IMR-90 (cell line): ENCODE results near the gene PCK1. TPM values are rescaled to one million over a fixed set of nuclear protein-coding genes. Genes with fewer than 3 reads are reported as not detected.

Experiments used
- ATAC-seq: fragments of 200-7000 bp; cut with Tn5 transposase; 2 replicates; pipeline ENCODE4 v1.9.1; 2020; ENCODE audit warnings: low read depth, mild to moderate bottlenecking, moderate library complexity
- BruUV-seq: library from RNA; stranded (reverse); fragments of 400-500 nt; replicated peaks from 2 replicates; lab custom pipeline; 2021; lab: Mats Ljungman, UMichigan
- CTCF ChIA-PET: fragments of 300-600 bp; formaldehyde crosslinking; extraction: SDS; loops from one replicate; lab custom pipeline; 2021; ENCODE audit warnings: antibody characterized with exemption; lab: Yijun Ruan, JAX
- POLR2A ChIA-PET: fragments of 300-600 bp; sonication (Branson Sonifier 250); formaldehyde crosslinking; loops from one replicate; lab custom pipeline; 2022; ENCODE audit warnings: antibody characterized with exemption; ENCODE audit not compliant: unreplicated experiment; lab: Charles Lee
- DNase-seq: peaks from one replicate; pipeline ENCODE4 v3.0.0; 2013
- H2AFZ ChIP-seq: replicated peaks from 2 replicates; pipeline ENCODE3; 2013; ENCODE audit warnings: low read length, mild to moderate bottlenecking; ENCODE audit not compliant: poor library complexity
- H2AK5ac ChIP-seq: 2 replicates; pipeline ENCODE4 v1.6.1; 2013; ENCODE audit warnings: low read depth, low read length, inconsistent platforms
- H2AK9ac ChIP-seq: replicated peaks from 2 replicates; pipeline ENCODE3; 2013; ENCODE audit warnings: mild to moderate bottlenecking, low read depth, low read length, moderate library complexity; ENCODE audit not compliant: poor library complexity
- H2BK120ac ChIP-seq: 2 replicates; pipeline ENCODE4 v1.6.1; 2013; ENCODE audit warnings: low read depth, low read length, inconsistent platforms
- H2BK15ac ChIP-seq: 3 replicates; pipeline ENCODE4 v1.6.1; 2013; ENCODE audit warnings: low read depth, low read length, inconsistent platforms
- H2BK20ac ChIP-seq: 2 replicates; pipeline ENCODE4 v1.6.1; 2013; ENCODE audit warnings: low read depth, mild to moderate bottlenecking, inconsistent platforms, low read length, moderate library complexity
- H2BK5ac ChIP-seq: 2 replicates; pipeline ENCODE4 v1.6.1; 2013; ENCODE audit warnings: mild to moderate bottlenecking, low read depth, low read length, inconsistent platforms; ENCODE audit not compliant: poor library complexity, severe bottlenecking
- H3K14ac ChIP-seq: replicated peaks from 2 replicates; pipeline ENCODE4 v1.6.1; 2013; ENCODE audit warnings: low read depth, low read length, inconsistent platforms
- H3K18ac ChIP-seq: 2 replicates; pipeline ENCODE4 v1.6.1; 2013; ENCODE audit warnings: low read depth, low read length, control low read depth
- H3K23ac ChIP-seq: 2 replicates; pipeline ENCODE4 v1.6.1; 2013; ENCODE audit warnings: low read depth, low read length, inconsistent platforms
- H3K27ac ChIP-seq: 2 replicates; pipeline ENCODE4 v1.5.1; 2013; ENCODE audit warnings: mild to moderate bottlenecking, control low read depth, low read length; ENCODE audit not compliant: insufficient read depth
- H3K27me3 ChIP-seq: 2 replicates; pipeline ENCODE4 v1.6.1; 2013; ENCODE audit warnings: low read length; ENCODE audit not compliant: control insufficient read depth, insufficient read depth
- H3K36me3 ChIP-seq: 2 replicates; pipeline ENCODE4 v1.6.1; 2013; ENCODE audit warnings: low read length, mixed read lengths; ENCODE audit not compliant: control insufficient read depth, insufficient read depth
- H3K4ac ChIP-seq: 2 replicates; pipeline ENCODE4 v1.6.1; 2013; ENCODE audit warnings: low read depth, low read length, inconsistent platforms
- H3K4me1 ChIP-seq: 2 replicates; pipeline ENCODE4 v1.6.1; 2013; ENCODE audit warnings: low read length, mixed read lengths; ENCODE audit not compliant: control insufficient read depth, insufficient read depth
- H3K4me2 ChIP-seq: 2 replicates; pipeline ENCODE4 v1.6.1; 2013; ENCODE audit warnings: low read depth, mild to moderate bottlenecking, control low read depth, low read length, moderate library complexity
- H3K4me3 ChIP-seq: 2 replicates; pipeline ENCODE4 v1.5.1; 2013; ENCODE audit warnings: low read depth, mild to moderate bottlenecking, control low read depth, low read length, moderate library complexity; ENCODE audit not compliant: insufficient read depth
- H3K56ac ChIP-seq: 2 replicates; pipeline ENCODE4 v1.6.1; 2013; ENCODE audit warnings: low read length, inconsistent platforms; ENCODE audit not compliant: insufficient read depth; ENCODE audit errors: extremely low read depth
- H3K79me1 ChIP-seq, 2 experiments: 2 replicates each; pipeline ENCODE4 v1.6.1; 2013; ENCODE audit warnings: low read length in 2 of 2, inconsistent platforms in 1 of 2, low read depth in 1 of 2
- H3K9ac ChIP-seq: 2 replicates; pipeline ENCODE4 v1.6.1; 2013; ENCODE audit warnings: low read depth, low read length, control low read depth
- H3K9me1 ChIP-seq: 2 replicates; pipeline ENCODE4 v1.6.1; 2013; ENCODE audit warnings: low read length, inconsistent platforms; ENCODE audit not compliant: insufficient read depth
- H3K9me3 ChIP-seq: 2 replicates; pipeline ENCODE4 v1.6.1; 2013; ENCODE audit warnings: low read length; ENCODE audit not compliant: control insufficient read depth, insufficient read depth
- H4K20me1 ChIP-seq: 2 replicates; pipeline ENCODE4 v1.6.1; 2013; ENCODE audit warnings: low read length, inconsistent platforms; ENCODE audit not compliant: insufficient read depth
- H4K5ac ChIP-seq: 2 replicates; pipeline ENCODE4 v1.6.1; 2013; ENCODE audit warnings: mild to moderate bottlenecking, low read depth, low read length, control low read depth
- H4K8ac ChIP-seq, 2 experiments: 2 replicates each; pipeline ENCODE4 v1.6.1; 2013; ENCODE audit warnings: low read depth in 2 of 2, low read length in 2 of 2, control low read depth in 1 of 2, inconsistent platforms in 1 of 2
- H4K91ac ChIP-seq: 2 replicates; pipeline ENCODE4 v1.6.1; 2013; ENCODE audit warnings: low read depth, low read length, inconsistent platforms; ENCODE audit not compliant: insufficient read depth
- CHD1 ChIP-seq: IDR thresholded peaks from 2 replicates; pipeline ENCODE4 v1.6.1; 2012; ENCODE audit warnings: low read depth, low read length, improper control_type of control experiment
- MAZ ChIP-seq: IDR thresholded peaks from 2 replicates; pipeline ENCODE4 v1.6.1; 2012; ENCODE audit warnings: low read depth, mild to moderate bottlenecking, low read length, improper control_type of control experiment, moderate library complexity, borderline replicate concordance
- RCOR1 ChIP-seq: IDR thresholded peaks from 2 replicates; pipeline ENCODE4 v1.6.1; 2012; ENCODE audit warnings: mild to moderate bottlenecking, low read length, improper control_type of control experiment; ENCODE audit not compliant: insufficient replicate concordance
- RFX5 ChIP-seq: IDR thresholded peaks from 2 replicates; pipeline ENCODE4 v1.8.0; 2012; ENCODE audit warnings: low read depth, mild to moderate bottlenecking, low read length, moderate library complexity
- SMC3 ChIP-seq: fragments of 150-350 bp; IDR thresholded peaks from 2 replicates; pipeline ENCODE4 v1.6.1; 2016; ENCODE audit warnings: low read depth, mild to moderate bottlenecking, antibody characterized with exemption, low read length, moderate library complexity
- WGBS, 2 experiments: methylation state at CpG; one replicate each; pipeline versions ENCODE4 v1.1.5 to v1.1.7; 2013; ENCODE audit warnings: missing lambda C conversion rate in 2 of 2; ENCODE audit not compliant: insufficient read length in 1 of 2; ENCODE audit errors: extremely low coverage in 2 of 2; 5-methylcytosine and 5-hydroxymethylcytosine counted together
- dilution Hi-C: fragments of 300-500 bp; cut with HindIII; formaldehyde crosslinking; loops from one replicate; pipeline ENCODE4 v1.14.3; 2018; ENCODE audit warnings: low sequenced_read_pairs; ENCODE audit not compliant: unreplicated experiment
- in situ Hi-C: fragments of 300-500 bp; cut with MboI; formaldehyde crosslinking; loops from 3 replicates; pipeline ENCODE4 v1.14.3; 2019; ENCODE audit warnings: low sequenced_read_pairs, inconsistent platforms, mixed read lengths
- intact Hi-C: fragments of 100-400 bp; cut with micrococcal nuclease; formaldehyde crosslinking; loops from 2 replicates; pipeline ENCODE4 v1.10.0; 2022
- polyA plus RNA-seq, 3 experiments: library from polyadenylated mRNA; depleted of rRNA; stranded (reverse); fragments of >200 nt; gene quantifications; 2 replicates each; pipeline ENCODE4 v1.2.3, GENCODE V29; 2012; ENCODE audit warnings: low replicate concordance in 1 of 3
- total RNA-seq: library from RNA; depleted of rRNA; stranded (reverse); fragments of >200 nt; gene quantifications from 2 replicates; pipeline ENCODE4 v1.2.3, GENCODE V29; 2012

PCK1 gene
- total and polyA plus RNA-seq, 2 of the 4 experiments (the other 2 are of a cell fraction) = not detected

GRCh38 chr20:57591289-57592229, 30.6 kb downstream of the PCK1 start:
- no peak overlapping the region for H4K5ac ChIP-seq
- H4K8ac ChIP-seq = no peak overlapping the region
- H3K27me3 ChIP-seq = peaks cover 4% of the 10 kb centered on the region; the same call in 1 of the 2 replicates
- H3K56ac ChIP-seq = no peak overlapping the region
- no peak overlapping the region for H3K14ac ChIP-seq
- CTCF ChIA-PET = no interaction called here
- no peak overlapping the region for H2BK20ac ChIP-seq
- H3K4ac ChIP-seq = no peak overlapping the region
- POLR2A ChIA-PET = no interaction called here
- peaks cover 2% of the 10 kb centered on the region; the same call in 1 of the 2 replicates for H3K9me3 ChIP-seq
- BruUV-seq = no TSS peak
- no peak overlapping the region for H3K9ac ChIP-seq
- H3K36me3 ChIP-seq = no peaks in the 10 kb centered on the region
- H3K4me1 ChIP-seq = no peaks in the 10 kb centered on the region
- no peak overlapping the region for H2BK120ac ChIP-seq
- H2AK5ac ChIP-seq = no peak overlapping the region
- H4K91ac ChIP-seq = no peak overlapping the region
- no peak overlapping the region for H3K23ac ChIP-seq
- DNase-seq (no peak), ATAC-seq (no peak)
- no peak overlapping the region for H2AK9ac ChIP-seq
- no peak overlapping the region for H2BK5ac ChIP-seq
- dilution Hi-C loops = no loop called here
- H3K18ac ChIP-seq = no peak overlapping the region
- H3K27ac ChIP-seq = no peak overlapping the region
- H3K9me1 ChIP-seq = no peaks in the 10 kb centered on the region
- no peaks in the 10 kb centered on the region for H4K20me1 ChIP-seq
- TF ChIP-seq RCOR1 (no peak), SMC3 (no peak), RFX5 (no peak), CHD1 (no peak), MAZ (no peak)
- H3K79me1 ChIP-seq = no peaks in the 10 kb centered on the region
- H3K4me2 ChIP-seq = no peak overlapping the region
- 75% methylated on average over 8 of the region's 15 CpGs; no CpG with 5 or more reads in 1 of the 2 experiments for WGBS, 2 experiments
- in situ Hi-C loops = loop anchor here (5.0 to 10.0 kb wide), 3 partner anchors 79 to 616 kb away; no protein-coding TSS in a partner anchor
- H2BK15ac ChIP-seq = no peak overlapping the region
- intact Hi-C loops = no loop called here
- no peak overlapping the region for H3K4me3 ChIP-seq
- no peak overlapping the region for H2AFZ ChIP-seq
